HUES48 (cell line): ENCODE measurements around the gene C9orf50.

Experiments used
- H3K27ac ChIP-seq: one replicate; pipeline ENCODE4 v1.7.0; 2013; ENCODE audit warnings: low read depth, low read length, inconsistent platforms
- H3K27me3 ChIP-seq: 2 replicates; pipeline ENCODE4 v1.6.1; 2013; ENCODE audit warnings: mild to moderate bottlenecking, low read length; ENCODE audit not compliant: control insufficient read depth, insufficient read depth
- H3K36me3 ChIP-seq: 2 replicates; pipeline ENCODE4 v1.6.1; 2013; ENCODE audit warnings: low read length; ENCODE audit not compliant: control insufficient read depth, insufficient read depth
- H3K4me1 ChIP-seq: 2 replicates; pipeline ENCODE4 v1.6.1; 2013; ENCODE audit warnings: mild to moderate bottlenecking, low read length; ENCODE audit not compliant: control insufficient read depth, insufficient read depth
- H3K4me3 ChIP-seq: 2 replicates; pipeline ENCODE4 v1.5.1; 2013; ENCODE audit warnings: mild to moderate bottlenecking, low read depth, low read length
- H3K9ac ChIP-seq: 2 replicates; pipeline ENCODE4 v1.6.1; 2013; ENCODE audit warnings: mild to moderate bottlenecking, low read depth, low read length, moderate library complexity
- H3K9me3 ChIP-seq: 2 replicates; pipeline ENCODE4 v1.6.1; 2013; ENCODE audit warnings: low read length; ENCODE audit not compliant: control insufficient read depth, insufficient read depth

Gene C9orf50

DNA sequence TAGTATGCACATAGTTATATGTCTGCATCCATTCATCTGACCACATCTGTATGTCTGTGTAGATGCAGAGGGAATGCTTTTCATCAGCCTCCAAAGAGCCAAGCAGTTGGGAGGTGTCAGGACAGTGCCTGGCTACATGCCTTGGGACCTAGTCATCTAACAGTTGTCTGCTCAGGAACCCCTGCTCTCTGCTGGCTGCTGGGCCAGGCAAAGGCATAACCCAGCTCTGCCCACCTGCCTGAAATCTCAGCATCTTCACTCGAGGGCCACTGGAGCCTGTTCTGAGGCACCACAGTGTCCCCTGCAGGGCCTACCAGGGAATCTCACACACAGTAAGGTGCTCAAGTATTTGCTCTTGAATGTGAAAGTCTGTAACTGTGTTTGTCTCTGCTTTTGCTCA, 3.7 kb downstream of the C9orf50 start:
- no peak overlapping the region for H3K27ac ChIP-seq
- no peaks in the 10 kb centered on the region for H3K4me1 ChIP-seq

DNA sequence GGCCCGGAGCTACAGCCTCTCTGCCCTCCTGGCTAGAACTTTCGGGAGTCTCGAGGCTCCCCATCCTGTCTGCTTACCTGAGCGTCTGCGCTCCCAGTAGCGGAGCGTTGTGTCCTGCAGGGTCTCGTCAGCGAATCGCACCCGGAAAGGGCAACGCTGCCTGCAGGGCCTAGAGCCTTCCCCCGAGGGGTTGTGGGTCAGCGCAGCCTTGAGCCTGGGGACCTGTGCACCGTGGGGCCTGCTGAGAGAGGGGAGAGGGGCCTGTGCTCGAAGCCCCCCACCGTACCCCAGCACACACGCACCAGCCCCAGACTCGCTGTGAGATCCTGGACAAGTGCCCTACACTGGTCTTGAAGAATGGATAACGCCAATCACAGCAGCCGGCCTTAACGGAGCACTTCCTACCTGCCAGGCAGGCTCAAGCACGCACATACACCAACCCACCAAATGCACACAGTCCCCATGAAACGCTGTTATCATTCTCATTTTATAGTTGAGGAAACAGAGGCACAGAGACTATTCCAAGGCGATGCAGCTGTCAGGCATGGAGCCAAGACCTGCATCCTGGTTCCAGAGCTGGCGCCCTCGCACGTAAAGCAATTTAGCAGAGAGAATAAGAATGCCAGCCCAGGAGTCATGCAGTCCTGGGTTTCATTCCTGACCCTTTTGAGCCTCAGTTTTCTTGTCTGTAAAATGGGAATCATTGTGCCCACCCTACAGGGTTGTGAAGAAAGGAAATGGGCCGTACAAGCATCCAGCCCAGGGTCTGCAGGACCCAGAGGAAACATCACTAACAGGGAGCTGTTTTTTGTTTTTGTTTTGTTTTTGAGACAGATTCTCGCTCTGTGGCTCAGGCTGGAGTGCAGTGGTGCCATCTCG, 5.3 kb downstream of the C9orf50 start:
- Histone ChIP-seq H3K27me3 (peaks cover 31% of the 10 kb centered on the region), H3K36me3 (no peaks in the 10 kb centered on the region), H3K4me1 (0 out of 2 replicates have a peak, but pooled peaks cover 3% of the 10 kb centered on the region), H3K4me3 (no peak overlapping the region), H3K9ac (no peak overlapping the region), H3K27ac (no peak overlapping the region), H3K9me3 (no peaks in the 10 kb centered on the region)

More for the DNA sequence above, 3.7 kb downstream of the C9orf50 start:
- H3K9ac ChIP-seq, result no peak overlapping the region
- no peaks in the 10 kb centered on the region for H3K9me3 ChIP-seq
- H3K4me3 ChIP-seq, result no peak overlapping the region
- H3K36me3 ChIP-seq, result no peaks in the 10 kb centered on the region
- peaks cover 41% of the 10 kb centered on the region for H3K27me3 ChIP-seq

DNA sequence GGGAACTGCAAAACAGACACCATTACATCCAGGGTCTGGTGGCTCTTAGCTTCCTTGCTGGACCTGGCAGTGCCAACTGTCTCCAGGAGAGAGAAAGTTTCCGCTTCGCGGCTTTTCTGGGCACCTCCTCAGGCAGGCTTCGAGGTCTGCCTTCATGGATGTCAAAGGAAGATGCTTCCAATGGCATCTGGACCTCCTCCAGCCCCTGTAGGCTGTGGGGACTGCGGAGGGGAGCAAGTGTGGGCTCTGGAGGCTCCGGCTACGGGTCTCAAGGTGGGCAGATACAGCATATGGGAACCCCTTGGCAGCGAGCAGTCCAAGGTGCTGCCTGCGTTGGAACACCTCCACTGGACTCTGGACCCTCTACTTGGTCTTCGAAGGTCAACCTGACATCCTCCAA, 6.0 kb downstream of the C9orf50 start:
- H3K27ac ChIP-seq, result no peak overlapping the region
- H3K9ac ChIP-seq, result no peak overlapping the region
- H3K36me3 ChIP-seq, result no peaks in the 10 kb centered on the region
- no peak overlapping the region for H3K4me3 ChIP-seq
- no peaks in the 10 kb centered on the region for H3K9me3 ChIP-seq
- 0 out of 2 replicates have a peak, but pooled peaks cover 3% of the 10 kb centered on the region for H3K4me1 ChIP-seq
- H3K27me3 ChIP-seq, result peaks cover 24% of the 10 kb centered on the region

DNA sequence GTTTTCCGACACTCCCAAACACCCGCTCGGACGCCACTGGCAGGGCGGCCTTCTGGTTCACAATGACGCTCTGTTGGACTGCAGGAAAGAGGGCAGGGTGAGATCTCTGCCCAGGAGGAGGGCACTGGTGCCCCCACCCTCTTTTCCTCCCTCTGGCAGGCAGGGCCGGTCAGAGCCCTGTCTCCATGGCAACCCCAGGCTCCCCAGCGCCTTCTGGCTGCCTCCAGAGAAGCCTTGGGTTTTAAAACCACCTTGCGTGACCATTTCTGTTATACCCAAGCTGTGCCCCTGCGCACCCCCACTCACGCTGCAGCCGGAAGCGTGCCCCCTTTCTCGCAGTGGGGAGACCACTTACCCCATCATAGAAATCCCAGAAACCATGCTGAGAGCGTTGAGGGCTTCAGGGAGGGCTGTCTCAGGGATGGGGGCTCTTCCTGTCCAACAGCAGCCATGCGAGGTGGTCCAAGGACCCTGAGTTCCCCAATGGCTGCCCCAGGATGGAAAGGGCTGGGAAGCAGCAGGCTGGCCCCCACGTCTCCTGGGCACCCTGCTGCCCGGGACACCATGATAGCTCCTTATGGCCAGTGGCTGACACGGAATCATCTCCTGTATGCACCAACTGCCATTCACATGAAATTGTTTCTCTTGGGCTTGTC, 7.3 kb downstream of the C9orf50 start:
- Histone ChIP-seq H3K27ac (no peak overlapping the region), H3K4me3 (no peak overlapping the region), H3K9ac (no peak overlapping the region), H3K27me3 (peaks cover 16% of the 10 kb centered on the region), H3K4me1 (peaks cover 13% of the 10 kb centered on the region; the same call in 1 of the 2 replicates), H3K9me3 (no peaks in the 10 kb centered on the region), H3K36me3 (no peaks in the 10 kb centered on the region)

DNA sequence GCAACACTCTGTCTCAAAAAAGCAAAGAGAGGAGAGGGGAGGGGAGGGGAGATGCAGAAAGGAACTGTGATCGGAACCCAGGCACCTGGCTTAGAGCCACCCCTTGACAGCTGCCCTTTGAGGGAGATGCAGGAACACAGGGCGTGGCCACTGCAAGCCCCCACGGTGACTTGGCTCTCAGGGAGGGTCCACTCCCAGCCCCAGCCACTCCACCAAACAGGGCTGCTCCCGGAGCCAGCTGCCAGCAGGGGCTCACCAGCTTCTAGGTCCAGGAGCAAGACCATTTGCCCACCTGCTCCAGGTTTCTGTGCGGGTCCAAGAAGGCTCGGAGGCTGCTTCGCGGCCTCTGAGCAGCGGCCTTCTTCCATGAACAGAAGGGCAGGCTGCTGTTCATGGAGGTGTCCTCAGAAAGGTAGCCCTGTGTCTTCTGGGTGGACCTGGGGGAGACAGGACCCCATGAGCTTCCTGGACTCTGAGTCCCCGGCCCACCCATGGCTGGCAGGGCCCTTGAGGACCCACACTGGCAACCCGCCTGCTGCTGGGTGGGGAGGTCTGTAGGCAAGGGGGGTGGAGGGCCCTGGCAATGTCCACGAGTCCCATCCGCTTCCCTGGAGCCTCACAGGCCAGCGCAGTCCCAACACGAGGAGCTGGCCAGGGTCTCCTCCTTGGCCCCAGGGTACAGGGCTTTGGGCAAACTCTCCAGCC, 7.9 kb downstream of the C9orf50 start:
- H3K9me3 ChIP-seq, result no peaks in the 10 kb centered on the region
- peaks cover 16% of the 10 kb centered on the region for H3K27me3 ChIP-seq
- H3K36me3 ChIP-seq, result no peaks in the 10 kb centered on the region
- H3K4me1 ChIP-seq, result peaks cover 13% of the 10 kb centered on the region; the same call in 1 of the 2 replicates
- no peak overlapping the region for H3K9ac ChIP-seq
- no peak overlapping the region for H3K4me3 ChIP-seq
- H3K27ac ChIP-seq, result no peak overlapping the region

DNA sequence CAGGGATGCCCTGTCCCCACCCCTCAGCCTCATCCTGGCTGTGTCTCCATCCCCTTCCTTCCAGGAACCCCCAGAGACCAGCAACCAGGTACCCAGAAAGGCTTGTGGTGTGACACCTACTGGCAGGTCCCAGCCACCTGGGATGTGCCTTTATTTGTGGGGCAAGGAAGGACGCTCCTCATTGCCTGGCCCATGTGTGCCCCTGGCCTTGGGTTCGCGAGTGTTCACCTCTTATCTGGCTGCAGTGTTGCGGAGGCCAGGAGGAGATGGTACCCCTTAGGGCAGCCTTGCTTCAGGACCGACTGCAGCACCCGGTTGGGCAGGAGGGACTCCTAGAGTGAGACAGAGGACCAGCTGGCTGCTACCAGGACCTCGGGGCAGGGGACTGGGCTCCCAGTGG, 8.8 kb downstream of the C9orf50 start:
- peaks cover 17% of the 10 kb centered on the region; the same call in 1 of the 2 replicates for H3K4me1 ChIP-seq
- no peaks in the 10 kb centered on the region for H3K36me3 ChIP-seq
- H3K4me3 ChIP-seq, result no peak overlapping the region
- peaks cover 16% of the 10 kb centered on the region for H3K27me3 ChIP-seq
- H3K27ac ChIP-seq, result no peak overlapping the region
- H3K9me3 ChIP-seq, result no peaks in the 10 kb centered on the region
- H3K9ac ChIP-seq, result no peak overlapping the region

DNA sequence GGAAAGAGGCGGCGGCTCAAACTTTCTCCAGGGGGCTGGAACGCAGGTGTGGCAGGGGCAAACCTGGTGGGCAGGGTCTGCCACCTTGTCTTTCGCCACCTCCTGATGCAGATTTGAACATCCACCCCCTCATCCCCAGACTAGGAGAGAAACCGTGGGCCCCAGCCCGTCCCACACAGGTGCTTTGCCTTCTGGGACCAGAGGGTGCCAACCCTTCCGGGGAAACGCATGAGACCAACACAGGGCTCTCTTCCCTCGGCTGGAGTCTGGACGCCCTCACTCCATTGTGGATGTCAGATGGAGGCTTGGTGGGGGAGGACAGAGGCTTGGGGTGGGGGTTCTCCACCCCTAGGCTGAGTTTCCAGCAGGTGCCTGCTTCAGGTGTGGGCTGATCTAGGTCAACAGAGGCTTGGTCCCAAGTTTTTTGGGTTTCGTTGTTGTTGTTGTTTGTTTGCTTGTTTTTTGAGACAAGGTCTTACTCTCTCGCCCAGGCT, 9.5 kb downstream of the C9orf50 start:
- no peak overlapping the region for H3K9ac ChIP-seq
- peaks cover 16% of the 10 kb centered on the region for H3K27me3 ChIP-seq
- H3K4me1 ChIP-seq, result peaks cover 17% of the 10 kb centered on the region; the same call in 1 of the 2 replicates
- H3K36me3 ChIP-seq, result no peaks in the 10 kb centered on the region
- H3K9me3 ChIP-seq, result no peaks in the 10 kb centered on the region
- H3K4me3 ChIP-seq, result peak overlapping the region; percentile 65
- H3K27ac ChIP-seq, result no peak overlapping the region

DNA sequence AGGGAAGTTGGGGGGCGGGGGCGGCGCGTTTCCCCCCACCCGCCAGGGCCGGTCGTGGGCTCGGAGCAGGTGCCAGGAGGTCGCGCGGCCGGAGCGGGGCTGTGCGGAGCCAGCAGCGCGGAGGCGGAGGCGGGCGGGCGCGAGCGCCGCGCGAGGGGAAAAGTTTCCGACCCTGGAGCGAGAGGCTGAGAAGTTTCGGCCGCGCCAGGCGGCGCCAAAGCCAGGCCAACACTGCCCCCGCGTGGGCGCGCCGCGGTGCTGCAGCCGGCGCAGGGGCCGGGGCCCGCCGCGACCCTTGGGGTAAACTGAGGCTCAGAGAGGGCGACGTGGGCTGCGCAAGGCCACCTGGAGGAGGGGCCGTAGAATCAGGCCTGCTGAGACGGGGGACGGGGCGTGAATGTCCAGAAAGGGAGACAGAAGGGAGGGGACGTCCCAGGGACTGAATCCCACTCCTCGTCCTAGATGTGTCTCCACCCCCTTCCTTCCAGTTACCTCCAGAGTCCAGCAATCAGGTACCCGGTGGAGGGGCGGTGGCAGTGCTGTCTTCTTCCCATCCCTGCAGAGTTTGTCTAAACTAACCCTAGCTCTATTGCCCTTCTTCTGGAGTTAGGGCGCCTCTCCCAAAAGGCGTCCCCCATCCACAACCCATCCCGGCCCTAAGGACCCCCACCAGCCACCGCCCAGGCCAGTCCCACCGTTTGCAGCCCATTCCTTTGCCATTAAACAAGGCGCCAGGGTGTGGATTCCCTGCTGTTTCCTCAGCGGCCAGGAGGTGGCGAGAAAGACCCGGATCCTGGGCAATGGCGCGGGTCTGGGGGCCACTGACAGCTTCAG, 10.2 kb downstream of the C9orf50 start:
- no peak overlapping the region for H3K9ac ChIP-seq
- no peak overlapping the region for H3K27ac ChIP-seq

DNA sequence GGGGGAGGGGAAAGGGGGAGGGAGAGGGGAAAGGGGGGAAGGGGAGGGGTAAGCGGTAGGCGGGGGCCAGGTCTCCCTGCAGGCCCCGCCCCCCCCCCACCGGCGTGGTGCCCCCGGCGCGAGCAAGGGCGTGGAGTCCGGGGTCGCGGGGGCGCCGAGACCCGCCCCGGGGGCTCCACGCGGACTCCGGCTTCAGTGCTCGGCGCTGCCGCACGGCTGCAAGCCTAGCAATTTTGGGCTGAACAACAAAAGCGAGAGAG, 10.8 kb downstream of the C9orf50 start:
- peaks cover 10% of the 10 kb centered on the region for H3K27me3 ChIP-seq
- H3K9ac ChIP-seq, result no peak overlapping the region
- no peaks in the 10 kb centered on the region for H3K36me3 ChIP-seq
- H3K4me3 ChIP-seq, result peak overlapping the region; percentile 65; the same call in 1 of the 2 replicates
- H3K9me3 ChIP-seq, result no peaks in the 10 kb centered on the region
- H3K27ac ChIP-seq, result no peak overlapping the region
- peaks cover 17% of the 10 kb centered on the region; the same call in 1 of the 2 replicates for H3K4me1 ChIP-seq

More for the DNA sequence above, 10.2 kb downstream of the C9orf50 start:
- Histone ChIP-seq H3K27me3 (peaks cover 15% of the 10 kb centered on the region), H3K9me3 (no peaks in the 10 kb centered on the region), H3K4me3 (peak overlapping the region; percentile 65), H3K36me3 (no peaks in the 10 kb centered on the region), H3K4me1 (peaks cover 17% of the 10 kb centered on the region; the same call in 1 of the 2 replicates)

DNA sequence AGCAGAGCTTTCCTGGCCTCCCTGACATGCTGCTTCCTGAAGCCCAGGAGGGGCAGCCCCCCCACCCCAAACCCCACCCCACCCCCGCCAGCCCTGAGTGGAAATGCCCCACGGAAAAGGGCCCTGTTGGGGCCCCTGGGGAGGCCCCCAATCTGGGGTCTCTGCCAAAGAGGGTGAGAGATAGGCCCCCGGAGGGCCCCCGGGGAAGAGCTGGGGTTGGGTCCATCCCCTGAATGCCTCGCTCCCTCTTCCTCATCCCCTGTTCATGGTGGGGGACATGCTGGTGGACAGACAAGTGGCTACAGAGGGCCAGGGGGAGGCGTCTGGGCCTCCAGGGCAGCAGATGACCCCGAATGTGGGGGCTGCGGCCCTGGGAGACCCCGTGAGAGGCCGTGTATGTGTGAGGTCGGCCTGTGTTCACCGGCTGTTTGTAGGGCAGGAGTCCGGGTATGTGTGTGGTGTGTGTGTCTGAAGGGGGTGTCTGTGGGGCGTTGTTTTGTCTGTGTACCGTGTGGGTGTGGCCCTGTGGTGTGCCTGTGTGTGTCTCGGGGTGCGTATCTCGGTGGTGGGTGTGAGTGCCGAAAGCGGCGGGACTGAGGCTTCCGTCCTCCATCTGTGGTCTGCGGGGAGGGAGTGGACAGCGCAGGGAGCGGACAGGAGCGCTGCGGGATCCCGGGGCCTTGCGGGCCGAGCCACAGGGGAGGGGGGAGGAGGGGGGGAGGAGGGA, 11.3 kb downstream of the C9orf50 start:
- Histone ChIP-seq H3K36me3 (no peaks in the 10 kb centered on the region), H3K4me3 (peak overlapping the region; percentile 45; the same call in 1 of the 2 replicates), H3K4me1 (peaks cover 18% of the 10 kb centered on the region; the same call in 1 of the 2 replicates), H3K27ac (no peak overlapping the region), H3K9me3 (no peaks in the 10 kb centered on the region), H3K9ac (no peak overlapping the region), H3K27me3 (peaks cover 8% of the 10 kb centered on the region)
